OCI-M2 (cell line): Measurements from ENCODE around the gene GRID1.
"Not testable (repeated sequence)": the region's sequence is repeated elsewhere in the genome, so short reads cannot be mapped to it uniquely, and the experiment has no call there.

Experiments used
- DNase-seq: peaks from one replicate; lab custom pipeline; 2025; ENCODE audit not compliant: unreplicated experiment; lab: John Stamatoyannopoulos, UW

Gene GRID1

GRCh38 chr10:85863301-85864172, 503.1 kb downstream of the GRID1 start:
- no peak for DNase-seq

GRCh38 chr10:85862771-85863170, 503.8 kb downstream of the GRID1 start:
- no peak for DNase-seq

- DNase-seq: no peak
Observed at GRCh38 chr10:85861513-85862197, 504.9 kb downstream of the GRID1 start.

- DNase-seq: no peak
Observed at GRCh38 chr10:85859859-85860258, 506.7 kb downstream of the GRID1 start.

- DNase-seq: no peak
Observed at GRCh38 chr10:85858776-85859515, 507.6 kb downstream of the GRID1 start.

GRCh38 chr10:85857791-85858190, 508.8 kb downstream of the GRID1 start:
- DNase-seq: no peak

- no peak for DNase-seq
Observed at GRCh38 chr10:85857305-85857704, 509.3 kb downstream of the GRID1 start.

GRCh38 chr10:85851934-85852333, 514.7 kb downstream of the GRID1 start:
- no peak for DNase-seq

- DNase-seq: no peak
Observed at GRCh38 chr10:85851325-85851724, 515.3 kb downstream of the GRID1 start.

- no peak for DNase-seq
Observed at GRCh38 chr10:85850736-85851135, 515.9 kb downstream of the GRID1 start.

- no peak for DNase-seq
Observed at GRCh38 chr10:85849315-85849714, 517.3 kb downstream of the GRID1 start.

- no peak for DNase-seq
Observed at GRCh38 chr10:85848756-85849155, 517.8 kb downstream of the GRID1 start.

- no peak for DNase-seq
Observed at GRCh38 chr10:85847085-85847484, 519.5 kb downstream of the GRID1 start.

- not testable (repeated sequence) for DNase-seq
Observed at GRCh38 chr10:85838660-85839059, 527.9 kb downstream of the GRID1 start.

GRCh38 chr10:85832988-85833387, 533.6 kb downstream of the GRID1 start:
- no peak for DNase-seq

GRCh38 chr10:85831422-85831821, 535.2 kb downstream of the GRID1 start:
- DNase-seq: no peak

- no peak for DNase-seq
Observed at GRCh38 chr10:85826377-85826776, 540.2 kb downstream of the GRID1 start.

- DNase-seq: no peak
Observed at GRCh38 chr10:85811405-85811804, 555.2 kb downstream of the GRID1 start.

GRCh38 chr10:85810674-85811073, 555.9 kb downstream of the GRID1 start:
- DNase-seq: no peak

- no peak for DNase-seq
Observed at GRCh38 chr10:85795460-85795859, 571.1 kb downstream of the GRID1 start.

GRCh38 chr10:85794553-85794952, 572.0 kb downstream of the GRID1 start:
- DNase-seq: no peak

GRCh38 chr10:85792533-85792858, 574.1 kb downstream of the GRID1 start:
- DNase-seq: no peak
